ENCODE data around the gene CDC5L.

DNA sequence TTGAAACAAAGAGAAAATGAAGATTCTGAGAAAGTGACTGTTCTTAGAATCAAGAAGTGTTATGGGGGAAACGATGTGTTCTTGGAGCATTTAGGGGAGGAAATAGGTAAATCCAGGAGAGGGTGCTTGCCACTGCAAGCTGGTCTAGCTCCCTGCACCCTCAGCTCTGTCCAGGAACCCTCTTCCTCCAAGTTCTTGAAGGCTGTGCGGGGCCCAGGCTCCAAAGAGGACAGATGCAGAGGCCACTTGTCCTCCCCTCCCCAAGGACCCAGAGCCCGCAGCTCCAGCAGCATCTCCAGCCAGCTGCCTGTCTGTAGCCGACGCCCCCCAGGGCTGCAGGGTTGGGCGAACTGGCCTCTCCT, 87.9 kb downstream of the CDC5L start:
- TF ChIP-seq CTCF (IDR thresholded peaks at IDR 0.05), result no peak
- TF ChIP-seq ZFX (IDR thresholded peaks at IDR 0.05; ENCODE audit: borderline replicate concordance), result no peak
